Measurements from ENCODE around the gene RABGAP1L.

The RABGAP1L gene

DNA sequence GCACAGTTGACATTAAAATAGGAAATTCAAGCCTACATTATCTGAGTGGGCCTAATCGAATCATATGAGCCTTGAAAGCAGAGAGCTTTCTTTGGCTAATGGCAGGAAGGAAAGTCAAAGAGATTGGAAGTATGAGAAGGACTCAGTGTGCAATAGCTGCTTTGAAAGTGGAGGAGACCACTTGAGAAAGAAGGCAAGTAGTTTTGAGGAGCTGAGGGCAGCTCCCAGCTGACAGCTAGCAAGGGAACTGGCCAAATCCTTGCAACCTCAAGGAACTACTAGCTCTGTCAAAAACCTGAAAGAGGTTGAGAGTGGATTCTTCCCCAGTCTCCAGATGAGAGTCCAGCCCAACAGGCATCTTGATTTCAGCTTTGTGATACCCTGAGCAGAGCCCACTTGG lies 691.4 kb downstream of the RABGAP1L start:
- no peak for DNase-seq (ENCODE audit: low read depth)
- TF ChIP-seq MAX (IDR thresholded peaks at IDR 0.05; ENCODE audit: low read depth, low read length), result no peak
- TF ChIP-seq MYC (IDR thresholded peaks at IDR 0.05; ENCODE audit: low read depth, low read length), result no peak
- TF ChIP-seq POLR2A (IDR thresholded peaks at IDR 0.05; ENCODE audit: extremely low read depth, insufficient read length), result no peak
- TF ChIP-seq, protein P1, sequence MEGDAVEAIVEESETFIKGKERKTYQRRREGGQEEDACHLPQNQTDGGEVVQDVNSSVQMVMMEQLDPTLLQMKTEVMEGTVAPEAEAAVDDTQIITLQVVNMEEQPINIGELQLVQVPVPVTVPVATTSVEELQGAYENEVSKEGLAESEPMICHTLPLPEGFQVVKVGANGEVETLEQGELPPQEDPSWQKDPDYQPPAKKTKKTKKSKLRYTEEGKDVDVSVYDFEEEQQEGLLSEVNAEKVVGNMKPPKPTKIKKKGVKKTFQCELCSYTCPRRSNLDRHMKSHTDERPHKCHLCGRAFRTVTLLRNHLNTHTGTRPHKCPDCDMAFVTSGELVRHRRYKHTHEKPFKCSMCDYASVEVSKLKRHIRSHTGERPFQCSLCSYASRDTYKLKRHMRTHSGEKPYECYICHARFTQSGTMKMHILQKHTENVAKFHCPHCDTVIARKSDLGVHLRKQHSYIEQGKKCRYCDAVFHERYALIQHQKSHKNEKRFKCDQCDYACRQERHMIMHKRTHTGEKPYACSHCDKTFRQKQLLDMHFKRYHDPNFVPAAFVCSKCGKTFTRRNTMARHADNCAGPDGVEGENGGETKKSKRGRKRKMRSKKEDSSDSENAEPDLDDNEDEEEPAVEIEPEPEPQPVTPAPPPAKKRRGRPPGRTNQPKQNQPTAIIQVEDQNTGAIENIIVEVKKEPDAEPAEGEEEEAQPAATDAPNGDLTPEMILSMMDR (IDR thresholded peaks at IDR 0.05; ENCODE audit: low read depth, low read length), result no peak

GRCh38 chr1:174858301-174858700 lies 699.0 kb downstream of the RABGAP1L start:
- no peak for TF ChIP-seq MAX (IDR thresholded peaks at IDR 0.05; ENCODE audit: low read depth, low read length)
- TF ChIP-seq MYC (IDR thresholded peaks at IDR 0.05; ENCODE audit: low read depth, low read length), result no peak
- no peak for TF ChIP-seq POLR2A (IDR thresholded peaks at IDR 0.05; ENCODE audit: extremely low read depth, insufficient read length)
- TF ChIP-seq, protein P1 (IDR thresholded peaks at IDR 0.05; ENCODE audit: low read depth, low read length), result no peak

More for the DNA sequence above, 691.4 kb downstream of the RABGAP1L start:
- no peak overlapping the region for H3K4me3 ChIP-seq (ENCODE audit: low read depth, low read length)

GRCh38 chr1:174870319-174870718 lies 711.0 kb downstream of the RABGAP1L start:
- no peak overlapping the region for H3K4me3 ChIP-seq (ENCODE audit: low read depth, low read length)
- TF ChIP-seq MYC (IDR thresholded peaks at IDR 0.05; ENCODE audit: low read depth, low read length) (no peak), MAX (IDR thresholded peaks at IDR 0.05; ENCODE audit: low read depth, low read length) (no peak), POLR2A (IDR thresholded peaks at IDR 0.05; ENCODE audit: extremely low read depth, insufficient read length) (no peak)
- TF ChIP-seq, protein P1 (IDR thresholded peaks at IDR 0.05; ENCODE audit: low read depth, low read length), result no peak

More at GRCh38 chr1:174858301-174858700, 699.0 kb downstream of the RABGAP1L start:
- no peak for DNase-seq (ENCODE audit: low read depth)
- H3K4me3 ChIP-seq (ENCODE audit: low read depth, low read length), result no peak overlapping the region

DNA sequence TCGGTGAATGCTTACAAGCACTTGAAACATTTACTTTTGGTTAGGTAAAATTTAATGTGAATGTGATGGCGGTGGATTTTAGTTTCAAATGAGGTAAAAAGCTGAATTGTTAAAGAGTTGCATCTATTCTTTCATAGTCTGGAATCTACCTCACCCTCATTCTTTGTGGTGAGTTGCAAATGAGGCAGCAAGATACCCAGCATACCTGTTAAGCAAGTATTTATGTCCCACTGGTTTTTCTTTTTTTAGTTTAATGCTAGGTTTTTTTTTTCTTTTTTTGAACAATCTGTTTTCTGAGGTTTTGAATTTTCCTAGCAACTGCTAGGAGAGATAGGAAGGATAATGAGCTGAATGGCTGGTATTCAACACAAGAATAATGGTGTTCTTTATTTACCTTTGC lies 712.6 kb downstream of the RABGAP1L start:
- DNase-seq (ENCODE audit: low read depth), result no peak
- TF ChIP-seq MYC (IDR thresholded peaks at IDR 0.05; ENCODE audit: low read depth, low read length), result no peak
- TF ChIP-seq, protein P1 (IDR thresholded peaks at IDR 0.05; ENCODE audit: low read depth, low read length), result no peak
- TF ChIP-seq POLR2A (IDR thresholded peaks at IDR 0.05; ENCODE audit: extremely low read depth, insufficient read length), result no peak
- no peak for TF ChIP-seq MAX (IDR thresholded peaks at IDR 0.05; ENCODE audit: low read depth, low read length)
- H3K4me3 ChIP-seq (ENCODE audit: low read depth, low read length), result no peak overlapping the region

More at GRCh38 chr1:174870319-174870718, 711.0 kb downstream of the RABGAP1L start:
- DNase-seq (ENCODE audit: low read depth), result no peak

GRCh38 chr1:174872615-174873058 lies 713.3 kb downstream of the RABGAP1L start:
- DNase-seq (ENCODE audit: low read depth), result no peak
- no peak for TF ChIP-seq MAX (IDR thresholded peaks at IDR 0.05; ENCODE audit: low read depth, low read length)
- TF ChIP-seq, protein P1 (IDR thresholded peaks at IDR 0.05; ENCODE audit: low read depth, low read length), result no peak
- no peak for TF ChIP-seq POLR2A (IDR thresholded peaks at IDR 0.05; ENCODE audit: extremely low read depth, insufficient read length)
- no peak for TF ChIP-seq MYC (IDR thresholded peaks at IDR 0.05; ENCODE audit: low read depth, low read length)
- H3K4me3 ChIP-seq (ENCODE audit: low read depth, low read length), result no peak overlapping the region
